HG03439 (cell line): Measurements from ENCODE around the gene BRD3OS.

Experiments
- ATAC-seq: cut with Tn5 transposase; IDR thresholded peaks from one replicate; pipeline ENCODE4 v1.9.1; 2021; ENCODE audit warnings: mild to moderate bottlenecking, moderate library complexity; ENCODE audit not compliant: unreplicated experiment

Gene BRD3OS

DNA sequence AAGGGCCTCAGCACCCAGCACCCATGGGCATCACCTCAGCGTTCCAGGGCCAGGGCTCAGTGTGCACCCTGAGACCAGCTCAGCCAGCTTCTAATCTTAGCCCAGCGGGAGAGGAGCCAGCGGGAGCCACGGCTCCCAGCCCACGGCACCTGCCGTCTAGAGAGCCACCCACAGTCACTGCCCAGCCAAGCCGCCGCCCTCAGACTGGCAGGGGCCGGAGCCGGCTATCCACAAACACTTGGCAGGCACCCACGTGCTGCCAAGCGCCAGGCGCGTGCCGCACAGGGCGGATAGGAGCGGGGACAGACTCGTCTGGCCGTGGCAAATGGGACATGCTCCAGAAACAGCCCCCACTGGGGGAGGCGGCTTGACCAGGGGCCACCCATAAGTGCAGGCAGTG is 24.0 kb downstream of the BRD3OS start:
- no peak for ATAC-seq

DNA sequence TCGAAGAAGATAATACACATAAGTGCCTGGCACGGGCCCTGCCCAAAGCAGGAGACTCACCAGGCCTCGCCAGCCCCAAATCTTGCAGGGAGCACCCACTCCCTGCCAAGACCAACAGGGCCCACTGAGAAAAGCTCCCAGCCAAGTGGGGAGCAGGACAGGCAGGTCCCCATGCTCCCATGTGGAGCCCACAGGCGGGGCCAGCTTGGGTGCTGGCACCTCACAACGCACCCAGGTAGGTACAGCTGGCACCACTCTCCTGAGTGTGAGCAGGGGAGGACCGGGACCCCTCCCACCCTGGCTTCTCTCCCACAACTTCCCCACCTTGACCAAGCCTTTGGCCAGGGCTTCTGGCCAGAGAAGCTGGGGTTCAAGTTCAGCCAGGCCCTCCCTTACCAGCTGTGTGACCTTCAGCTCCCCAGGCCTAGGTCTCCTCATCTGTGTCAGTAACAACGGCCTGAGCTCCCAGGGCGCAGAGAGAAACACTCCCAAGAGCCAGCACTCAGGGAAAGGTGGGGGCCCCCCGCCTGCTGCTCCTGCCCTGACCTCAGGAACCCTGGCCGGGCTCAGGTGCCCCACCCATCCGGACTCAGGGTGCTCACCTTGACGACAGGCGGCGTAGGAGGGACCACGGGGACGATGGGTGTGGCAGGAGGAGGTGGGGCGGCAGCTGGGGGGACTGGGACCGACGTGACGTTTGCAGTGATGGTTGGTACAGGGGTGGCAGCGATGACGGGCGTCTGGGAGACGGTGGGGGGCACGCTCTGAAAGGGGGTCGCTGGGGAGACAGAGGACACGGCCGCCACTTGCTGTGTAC is 24.7 kb downstream of the BRD3OS start:
- ATAC-seq, result no peak

DNA sequence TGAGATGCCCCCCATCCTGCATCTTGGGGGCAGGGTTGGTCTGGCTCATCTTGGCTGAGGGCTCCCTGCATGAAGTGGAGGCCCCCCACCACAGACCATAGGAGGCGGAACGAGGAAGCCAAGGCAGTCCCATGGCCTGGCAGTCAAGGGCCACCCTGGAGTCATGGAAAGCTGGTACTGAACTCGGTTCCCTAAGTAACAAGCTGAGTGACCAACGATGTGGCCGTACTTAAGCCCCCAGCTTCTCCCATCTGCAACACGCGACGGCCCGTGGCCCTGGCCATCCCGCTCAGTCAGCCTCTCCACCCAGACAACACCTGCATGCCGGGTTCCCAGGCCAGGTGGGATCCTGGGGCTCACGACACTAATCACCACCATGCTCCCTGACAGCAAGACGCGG is 25.4 kb downstream of the BRD3OS start:
- no peak for ATAC-seq

DNA sequence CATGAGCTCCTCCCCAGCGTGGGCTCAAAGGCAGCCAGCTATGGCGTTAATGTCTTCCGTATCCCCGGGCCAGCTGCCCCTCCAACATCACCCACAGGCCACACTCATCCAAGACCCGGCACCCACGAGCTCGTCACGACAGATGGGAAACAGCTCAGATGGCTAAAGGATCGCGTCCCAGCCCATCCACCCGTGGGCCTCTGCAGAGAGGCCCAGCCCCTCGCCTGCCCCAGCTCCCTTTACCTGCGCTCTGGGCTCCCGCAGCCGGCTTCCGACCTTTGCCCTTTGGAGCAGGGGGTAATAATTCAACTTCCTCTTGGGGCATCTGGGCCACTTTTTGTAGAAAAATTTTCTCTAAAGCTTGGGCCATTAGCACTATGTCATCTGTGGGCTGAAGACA is 26.0 kb downstream of the BRD3OS start:
- no peak for ATAC-seq

DNA sequence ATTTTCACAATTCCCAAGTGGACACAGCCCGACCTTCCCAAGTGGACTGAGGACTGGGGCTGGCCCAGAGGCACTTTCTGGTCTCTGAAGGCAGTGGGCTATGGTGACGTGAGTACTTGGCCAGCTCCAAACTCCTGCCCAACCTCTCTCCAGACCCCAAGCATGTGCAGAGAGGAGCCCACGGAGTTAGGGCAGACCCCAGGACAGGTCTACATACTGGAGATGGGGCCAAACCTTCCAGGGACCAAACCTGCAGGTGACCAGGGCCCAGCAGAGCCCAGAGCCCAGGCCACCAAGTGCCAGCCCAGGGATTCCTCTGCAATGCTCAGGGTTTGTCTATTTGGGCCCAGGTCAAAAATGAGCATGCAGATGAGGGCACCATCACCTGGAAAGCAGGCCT is 27.2 kb downstream of the BRD3OS start:
- ATAC-seq, result no peak

DNA sequence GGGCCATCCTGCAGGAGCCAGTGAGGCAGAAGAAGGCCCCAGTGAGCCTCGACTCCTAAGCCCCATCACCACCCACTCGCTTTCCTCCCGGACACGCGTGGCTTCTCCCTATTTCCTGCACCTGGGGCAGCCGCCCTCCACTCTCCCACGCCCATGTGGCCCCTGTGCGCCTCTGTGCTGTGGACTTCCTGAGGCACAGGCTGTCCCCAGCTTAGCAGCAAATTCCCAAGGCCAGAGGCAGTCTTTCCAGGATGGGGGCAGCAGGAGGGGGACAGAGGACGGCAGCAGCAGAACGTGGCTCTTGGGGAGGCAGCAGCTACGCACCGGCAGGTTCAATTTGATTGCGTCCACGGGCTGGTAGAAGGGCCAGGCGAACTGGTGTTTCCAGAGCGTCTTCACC is 27.7 kb downstream of the BRD3OS start:
- ATAC-seq, result no peak

DNA sequence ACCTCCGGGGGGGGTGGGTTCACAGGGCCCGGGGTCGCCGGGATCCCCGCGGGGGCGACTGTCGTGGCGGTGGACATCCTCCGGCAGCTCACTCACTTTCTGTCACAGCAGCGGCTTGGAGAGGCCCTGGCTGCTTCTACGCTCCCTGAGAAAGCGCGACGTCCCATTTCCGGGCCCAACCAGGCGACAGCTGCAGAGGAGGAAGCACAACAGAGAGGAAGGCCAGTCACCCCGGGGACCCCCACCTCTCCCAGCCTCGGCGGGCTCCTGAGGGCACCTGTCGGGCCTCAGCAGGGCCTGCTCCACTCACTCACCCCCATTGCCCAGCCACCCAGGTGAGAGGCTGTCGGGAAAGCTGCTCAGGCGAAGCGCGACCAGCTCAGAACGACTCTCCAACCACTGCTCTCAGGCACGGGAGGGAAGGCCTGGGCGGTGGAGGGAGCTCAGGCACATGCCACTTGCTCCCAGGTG is 28.2 kb downstream of the BRD3OS start:
- ATAC-seq, result no peak

DNA sequence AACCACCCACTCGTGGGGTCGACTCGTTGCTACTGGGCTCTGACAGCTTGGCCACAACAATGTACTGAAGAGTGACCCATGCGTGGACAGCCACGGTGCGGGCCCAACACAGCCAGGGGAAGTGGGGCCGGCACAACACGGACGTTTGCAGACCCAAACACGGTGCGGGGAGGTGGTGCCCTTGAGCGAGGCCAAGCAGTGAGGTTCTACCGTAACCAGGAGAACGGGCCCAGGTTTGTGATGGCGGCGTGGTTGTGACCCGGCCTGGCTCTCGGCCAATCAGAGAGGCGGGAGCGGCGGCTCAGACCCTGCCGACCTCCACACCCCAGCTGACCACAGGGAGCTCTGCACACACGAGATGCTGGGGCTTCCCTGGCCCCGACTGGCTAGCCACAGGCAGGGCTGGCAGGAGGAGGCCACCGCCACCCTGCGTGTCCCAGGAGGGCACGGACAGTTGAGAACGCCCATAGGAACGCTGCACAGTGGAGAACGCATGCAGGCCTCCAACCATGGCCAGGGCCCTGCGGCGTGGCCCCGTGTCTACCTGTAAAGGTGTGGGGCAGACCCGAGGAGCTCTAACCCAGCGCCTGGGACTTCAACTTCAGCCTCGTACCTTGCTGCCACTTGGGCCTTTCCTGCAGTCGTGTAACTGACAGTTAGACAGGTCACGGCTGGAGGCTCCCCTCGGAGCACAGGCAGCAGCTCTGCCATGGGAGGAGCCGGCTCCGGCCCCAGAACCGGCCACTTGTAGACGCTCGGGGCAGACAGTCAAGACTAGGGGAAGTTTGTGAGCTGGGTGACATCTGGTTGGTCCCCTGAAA is 28.9 kb downstream of the BRD3OS start:
- ATAC-seq, result no peak

DNA sequence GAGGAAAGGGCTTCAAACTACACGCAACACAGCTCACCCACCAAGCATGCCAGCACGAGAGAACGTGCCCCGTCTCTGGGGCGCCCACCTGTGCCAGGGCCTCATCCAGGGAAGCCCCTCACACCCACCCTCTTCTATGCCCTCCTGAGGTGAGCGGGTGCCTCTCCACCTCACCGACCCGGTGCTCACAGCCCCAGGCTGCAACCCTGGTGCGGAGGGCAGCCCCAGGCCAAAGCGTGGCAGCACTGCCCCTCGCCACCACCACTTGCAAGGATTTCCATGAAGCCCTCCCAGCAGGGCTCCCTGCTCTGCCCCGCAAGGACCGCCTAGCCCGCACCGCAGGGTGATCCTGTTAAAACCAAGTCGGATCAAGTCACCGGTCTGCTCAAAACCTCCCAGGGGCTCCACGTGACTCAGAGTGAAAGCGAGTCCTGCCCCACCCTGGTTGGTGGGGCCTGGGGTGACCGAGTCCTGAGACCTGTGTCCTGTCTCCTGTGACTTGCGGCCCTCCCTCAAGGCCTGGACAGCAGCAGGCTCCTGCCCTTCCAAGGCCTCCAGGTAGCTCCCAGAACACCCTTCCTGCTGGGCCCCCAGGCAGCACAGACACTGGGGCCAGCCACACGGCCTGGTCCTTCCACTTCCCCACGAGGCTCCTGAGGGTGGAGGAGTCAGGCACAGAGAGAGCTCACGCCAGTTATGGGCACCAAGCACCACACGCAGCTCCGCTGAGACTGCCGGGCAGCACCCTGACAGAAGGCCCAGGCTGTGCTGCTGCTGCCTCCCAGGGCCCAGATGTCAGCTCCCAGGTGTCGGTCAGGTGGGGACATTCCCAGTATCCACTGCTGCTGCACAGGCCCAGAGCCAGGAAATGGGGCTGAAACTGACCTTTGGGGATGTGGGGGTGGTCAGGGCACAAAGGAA is 29.9 kb downstream of the BRD3OS start:
- ATAC-seq, result no peak

DNA sequence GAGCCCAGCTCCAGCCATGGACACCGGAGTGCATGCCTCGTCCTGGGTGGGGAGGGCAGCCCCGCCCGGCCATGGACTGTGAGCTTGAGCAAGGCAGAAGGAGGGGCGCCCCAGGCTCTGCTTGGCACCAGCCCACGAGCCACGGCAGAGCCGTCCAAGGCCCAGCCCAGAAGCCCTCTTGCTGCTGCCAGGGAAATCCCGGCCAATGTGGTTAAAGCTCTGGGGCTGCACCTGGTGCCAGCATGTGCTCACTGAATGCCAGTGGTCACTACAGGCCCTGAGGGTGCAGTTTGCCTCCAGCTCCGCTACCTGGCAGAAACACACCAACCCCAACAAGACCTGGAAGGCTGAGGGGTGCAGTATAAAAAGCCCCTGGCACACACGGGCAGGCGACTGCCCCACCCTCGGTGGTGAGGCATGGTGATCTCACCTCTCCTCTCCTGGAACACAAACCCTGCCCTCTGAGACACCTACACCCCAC is 30.7 kb downstream of the BRD3OS start:
- no peak for ATAC-seq

DNA sequence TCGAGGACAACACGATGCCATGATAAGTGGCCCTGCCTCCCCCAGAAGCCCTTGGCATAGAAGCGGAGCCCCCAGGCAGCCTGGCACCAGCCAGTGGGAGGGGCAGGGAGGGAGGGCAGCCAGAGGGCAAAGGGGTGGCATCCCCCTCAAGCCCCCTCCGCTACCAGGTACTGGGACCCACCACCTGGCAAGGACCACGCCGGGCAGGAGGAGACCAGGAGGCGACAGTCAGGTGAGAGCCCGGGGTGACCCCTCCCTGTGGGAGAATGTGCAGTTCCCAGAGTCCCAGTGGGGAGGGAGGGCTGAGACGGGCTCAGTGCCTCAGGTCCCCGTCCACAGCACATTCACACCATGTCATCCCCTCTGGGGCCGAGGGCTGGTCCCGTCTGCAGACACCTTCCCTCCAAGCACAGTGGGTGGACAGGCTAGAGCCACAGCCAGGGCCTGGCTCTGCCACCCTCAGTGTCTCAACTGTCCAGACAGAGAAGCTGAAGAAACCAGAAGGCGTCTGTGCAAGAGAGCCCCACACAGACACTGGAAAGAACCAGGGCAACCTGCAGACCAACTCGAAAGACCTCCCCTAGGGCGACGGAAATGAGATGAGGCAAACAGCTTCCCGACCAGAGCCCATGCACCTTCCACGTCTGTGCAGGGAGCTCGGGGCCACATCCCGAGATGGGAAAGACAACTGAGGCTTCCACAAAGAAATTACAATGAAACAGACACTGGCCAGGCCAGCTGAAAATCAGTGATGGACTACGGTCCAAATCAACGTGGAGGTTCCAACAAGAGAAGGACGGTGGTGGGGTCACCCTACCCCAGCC is 31.4 kb downstream of the BRD3OS start:
- ATAC-seq, result no peak

DNA sequence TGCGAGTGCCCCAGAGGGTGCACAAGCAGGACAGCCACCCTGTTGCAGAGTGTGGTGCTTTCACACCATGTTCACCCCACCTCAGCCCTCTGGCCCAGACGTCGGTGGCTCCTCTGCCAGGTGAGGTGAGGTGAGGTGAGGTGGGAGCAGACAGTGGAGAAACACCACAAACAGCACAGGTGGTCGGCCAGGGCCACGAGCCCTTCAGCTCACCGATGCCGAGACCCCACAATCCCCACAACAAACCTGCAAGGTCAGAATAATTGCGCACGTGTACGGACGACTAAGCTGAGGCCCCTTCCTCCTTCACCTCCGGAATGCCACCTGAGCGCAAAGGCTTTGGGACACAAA is 32.0 kb downstream of the BRD3OS start:
- no peak for ATAC-seq

DNA sequence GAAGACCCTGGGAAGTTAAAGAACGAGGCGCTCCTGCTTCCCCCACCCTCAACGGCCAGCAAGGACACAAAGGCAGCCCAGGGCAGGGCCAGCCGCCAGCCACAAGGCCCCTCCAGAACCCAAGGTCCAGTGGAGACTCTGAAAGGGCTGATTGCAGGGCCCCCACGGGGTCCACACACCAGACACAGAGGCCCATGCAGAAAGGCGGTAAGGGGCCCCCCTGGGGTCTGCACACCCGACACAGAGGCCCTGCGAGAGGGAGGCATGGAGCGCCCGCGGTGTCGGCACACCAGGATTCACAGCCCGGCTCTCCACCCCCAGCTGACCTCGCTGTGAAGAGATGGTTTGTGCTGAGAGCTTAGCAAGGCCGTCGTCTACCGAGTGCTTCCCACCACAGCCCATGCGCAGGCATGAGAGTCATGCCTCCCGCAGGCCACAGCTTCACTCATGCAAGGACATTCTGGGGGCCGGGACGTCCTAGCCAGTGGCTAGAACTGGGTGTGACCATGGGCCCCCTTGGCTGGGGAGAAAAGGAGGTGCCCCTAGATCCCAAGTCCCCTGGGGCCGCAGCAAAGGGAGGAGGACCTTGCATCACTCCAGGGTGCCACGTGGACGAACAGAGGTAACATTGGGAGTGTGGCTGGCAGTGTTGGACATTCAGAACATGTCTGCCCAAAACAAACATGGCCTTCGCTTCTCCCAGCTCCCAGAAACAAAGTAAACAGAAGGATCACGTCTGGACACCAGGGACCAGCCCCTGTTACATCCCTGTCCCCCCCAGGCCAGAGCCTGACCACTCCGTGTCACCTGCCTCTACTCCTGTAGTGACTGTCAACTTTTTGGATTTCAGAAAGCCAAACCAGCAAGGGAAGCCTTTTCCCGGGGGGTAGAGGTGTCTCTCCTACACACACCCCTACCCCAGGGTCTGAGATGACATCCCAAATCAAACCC is 32.7 kb downstream of the BRD3OS start:
- no peak for ATAC-seq

DNA sequence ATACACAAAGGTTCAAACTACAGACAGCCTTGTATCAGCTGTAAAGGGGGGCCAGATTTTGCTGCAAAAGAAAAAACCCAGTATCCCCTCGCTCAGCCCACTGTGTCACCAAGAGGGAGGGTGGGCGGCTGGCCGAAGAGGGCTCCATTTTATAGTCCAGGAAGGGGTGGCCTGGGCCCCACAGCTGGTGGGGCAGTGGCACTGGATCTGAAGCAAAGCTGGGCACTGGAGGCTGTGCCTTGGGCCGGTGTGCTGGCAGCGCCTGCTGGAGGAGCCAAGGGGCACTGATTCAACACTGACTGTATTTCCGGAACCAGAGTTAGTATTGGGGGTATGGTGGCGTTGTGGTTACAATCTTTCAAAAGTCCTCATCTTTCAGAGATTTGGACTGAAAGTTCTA is 33.4 kb downstream of the BRD3OS start:
- no peak for ATAC-seq

DNA sequence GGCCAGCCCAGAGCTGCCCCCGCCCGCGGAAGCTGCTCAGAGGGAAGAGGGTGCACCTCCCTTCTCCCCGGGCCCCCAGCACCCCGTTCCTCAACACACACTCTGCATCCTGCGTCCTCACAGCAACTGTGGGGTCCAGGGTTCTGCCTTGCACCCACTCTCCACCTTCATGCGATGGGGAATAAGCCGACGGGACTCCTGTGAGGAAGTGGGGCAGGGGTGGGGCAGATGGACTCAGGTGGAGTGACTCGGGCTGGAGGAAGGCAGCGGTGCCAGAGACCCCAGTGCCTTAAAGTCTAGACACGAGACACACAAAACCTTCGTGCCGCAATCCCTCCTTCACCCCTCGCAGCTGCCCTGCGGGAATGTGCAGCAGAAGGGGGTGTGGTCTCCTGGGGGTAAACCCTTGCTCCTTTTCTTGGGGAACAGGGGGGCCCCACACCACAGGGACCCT is 33.9 kb downstream of the BRD3OS start:
- no peak for ATAC-seq

DNA sequence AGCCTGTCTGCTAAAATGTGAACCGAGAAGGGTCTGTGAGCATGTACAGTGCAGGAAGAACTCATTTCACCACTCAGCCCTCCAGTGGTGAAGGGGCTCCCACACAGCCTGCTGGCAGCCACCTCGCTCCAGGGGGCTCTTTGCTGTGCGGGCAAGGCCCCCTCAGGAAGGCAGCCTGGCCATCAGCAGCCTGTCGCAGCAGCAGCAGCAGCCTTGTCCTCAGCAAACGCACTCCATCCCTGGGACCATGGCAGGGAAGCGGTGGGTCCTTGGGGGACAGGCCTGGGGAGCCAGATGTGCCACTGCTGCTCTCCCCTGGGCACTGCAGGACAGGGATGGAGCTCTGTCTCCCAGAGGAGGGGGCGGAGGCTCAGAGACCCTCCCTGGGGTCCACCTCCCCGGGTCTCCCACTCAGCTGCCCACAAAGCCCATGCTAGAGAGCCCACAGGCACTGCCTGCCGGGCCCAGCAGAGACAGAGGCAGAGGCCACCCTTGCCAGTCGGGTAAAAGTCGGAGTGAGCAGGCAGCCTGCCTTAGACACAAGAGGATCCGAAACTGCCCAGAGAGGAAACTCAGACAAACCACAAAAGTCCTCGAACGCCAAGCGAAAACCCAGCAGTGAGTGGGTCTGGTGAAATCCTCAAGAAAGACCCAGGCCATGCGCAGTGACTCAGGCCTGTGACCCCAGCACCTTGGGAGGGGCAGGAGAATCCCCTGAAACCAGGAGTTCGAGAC is 34.5 kb downstream of the BRD3OS start:
- peak; percentile 52 for ATAC-seq

DNA sequence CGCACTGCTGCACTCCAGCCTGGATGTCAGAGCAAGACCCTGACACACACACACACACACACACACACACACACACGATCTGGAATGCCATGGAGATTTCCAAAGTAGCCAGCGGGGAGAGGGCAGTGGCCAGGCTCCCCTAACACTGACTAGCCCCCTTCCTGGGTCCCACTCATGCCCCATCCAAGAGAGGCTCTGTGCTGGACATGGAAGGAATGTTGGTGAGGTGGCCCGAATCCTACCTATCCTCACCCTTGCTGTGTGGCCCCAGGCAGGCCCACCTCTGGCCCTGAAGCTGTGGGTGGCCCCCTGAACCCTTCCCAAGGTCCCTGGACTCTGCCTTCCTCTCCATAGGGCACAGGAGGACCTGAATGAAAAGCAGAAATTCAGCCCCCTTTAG is 35.3 kb downstream of the BRD3OS start:
- ATAC-seq, result no peak

DNA sequence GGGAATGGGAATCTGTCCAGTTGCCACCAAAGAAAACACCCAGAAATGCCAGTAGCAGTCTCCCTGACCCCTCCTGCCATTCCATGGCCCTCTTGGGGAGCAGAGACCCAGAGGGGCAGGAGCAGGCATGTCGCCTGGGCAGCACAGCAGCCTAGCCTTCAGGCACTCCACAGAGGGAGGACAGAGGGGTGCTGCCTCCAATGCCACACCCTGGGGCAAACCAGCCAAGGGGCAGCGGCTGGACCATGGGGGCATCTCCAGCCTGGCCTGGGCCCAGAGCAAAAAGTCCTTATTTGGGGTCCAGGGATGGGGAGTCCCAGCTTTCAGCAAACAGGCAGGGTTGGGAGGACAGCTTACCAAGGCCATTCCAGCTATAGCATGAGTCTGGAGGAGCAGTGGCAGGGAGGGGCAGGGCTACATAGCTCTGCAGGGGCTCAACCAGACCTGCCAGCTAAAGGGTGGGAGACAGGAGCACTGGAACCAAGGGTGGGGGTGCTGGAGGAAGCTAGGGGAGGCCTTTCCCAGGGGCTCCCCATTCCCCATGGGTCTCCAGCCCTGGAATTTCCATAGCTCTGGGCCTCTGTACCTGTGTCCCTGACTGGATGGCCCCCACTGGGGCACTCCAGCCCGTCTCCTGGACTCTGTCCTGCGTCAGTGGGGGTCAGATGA is 35.9 kb downstream of the BRD3OS start:
- no peak for ATAC-seq
